CD4-positive, alpha-beta T cell treated with Interleukin-10 for 1 hour (primary cell): Measurements from ENCODE around the gene CARD19.
A peak's percentile ranks its signal among the peaks of the same experiment; 100 is the strongest.

ENCODE experiments used
- DNase-seq: peaks from one replicate; pipeline ENCODE4 v3.0.0-alpha.2; 2020

Gene CARD19

DNA sequence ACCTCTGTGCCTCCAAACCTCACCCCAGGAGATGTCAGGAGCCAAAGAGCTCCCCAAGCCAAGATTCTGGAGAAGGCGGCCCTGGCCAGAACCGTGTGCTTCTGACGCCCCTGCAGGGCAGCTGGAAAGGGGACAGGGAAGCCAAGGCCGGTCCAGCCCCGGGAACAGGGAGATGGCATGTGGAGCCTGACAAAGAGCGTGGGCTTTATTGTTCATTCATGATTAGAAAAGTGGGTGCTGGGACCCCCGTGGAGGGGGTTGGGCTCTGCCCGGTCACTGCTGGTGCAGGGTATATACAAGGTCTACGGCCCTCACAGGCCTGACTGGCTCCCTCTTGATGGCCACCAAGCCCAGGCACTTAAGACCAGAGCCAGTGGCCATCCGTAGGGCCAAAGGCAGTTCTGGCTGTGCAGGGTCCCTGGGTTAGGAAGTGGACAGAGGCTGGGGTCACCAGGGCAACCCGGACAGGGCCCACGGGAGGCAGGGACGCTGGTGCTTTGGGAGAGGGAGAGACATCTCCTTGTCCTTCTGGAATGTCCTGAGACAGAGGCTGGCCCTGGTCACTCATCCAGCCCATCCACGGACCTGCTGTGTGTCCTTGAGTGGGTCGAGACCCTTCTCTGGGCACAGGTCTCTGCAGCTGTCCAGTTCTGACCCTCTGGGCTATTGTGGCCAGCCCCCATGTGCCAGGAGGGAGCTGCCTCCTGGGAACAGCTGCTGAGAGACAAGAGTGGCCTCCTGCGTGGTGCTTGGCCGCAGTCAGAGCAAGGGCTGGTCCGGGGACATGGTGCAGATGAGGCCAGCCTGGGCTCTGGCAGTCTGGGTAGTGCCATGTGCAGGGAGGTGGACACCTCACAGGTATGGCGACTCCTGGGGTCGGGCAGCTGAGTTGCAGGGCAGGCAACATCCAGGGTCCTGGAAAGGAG, 25.6 kb downstream of the CARD19 start:
- no peak for DNase-seq

DNA sequence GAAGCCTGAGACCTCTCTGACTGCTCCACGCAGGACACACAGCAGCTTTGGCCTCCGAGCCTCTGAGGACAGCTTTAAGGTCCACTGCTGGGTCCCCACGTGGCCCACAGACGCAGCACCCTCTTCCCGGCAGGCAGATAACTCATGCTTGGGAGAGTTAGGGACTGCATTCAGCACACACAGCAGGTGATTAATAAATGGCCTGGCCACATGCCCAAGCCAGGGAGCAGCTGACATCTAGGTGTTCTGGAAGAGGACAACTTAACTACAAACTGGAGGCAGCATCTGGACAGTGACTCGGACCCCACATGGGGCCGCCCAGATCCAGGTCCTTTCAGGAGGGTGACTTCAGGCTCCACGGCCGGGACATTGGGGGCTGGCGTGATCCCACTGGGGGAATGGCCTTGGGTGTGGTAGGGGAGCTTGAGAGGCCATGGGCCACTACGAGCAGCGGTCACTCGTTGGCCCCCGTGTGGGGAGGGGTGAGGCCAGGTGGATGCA, 26.8 kb downstream of the CARD19 start:
- no peak for DNase-seq

DNA sequence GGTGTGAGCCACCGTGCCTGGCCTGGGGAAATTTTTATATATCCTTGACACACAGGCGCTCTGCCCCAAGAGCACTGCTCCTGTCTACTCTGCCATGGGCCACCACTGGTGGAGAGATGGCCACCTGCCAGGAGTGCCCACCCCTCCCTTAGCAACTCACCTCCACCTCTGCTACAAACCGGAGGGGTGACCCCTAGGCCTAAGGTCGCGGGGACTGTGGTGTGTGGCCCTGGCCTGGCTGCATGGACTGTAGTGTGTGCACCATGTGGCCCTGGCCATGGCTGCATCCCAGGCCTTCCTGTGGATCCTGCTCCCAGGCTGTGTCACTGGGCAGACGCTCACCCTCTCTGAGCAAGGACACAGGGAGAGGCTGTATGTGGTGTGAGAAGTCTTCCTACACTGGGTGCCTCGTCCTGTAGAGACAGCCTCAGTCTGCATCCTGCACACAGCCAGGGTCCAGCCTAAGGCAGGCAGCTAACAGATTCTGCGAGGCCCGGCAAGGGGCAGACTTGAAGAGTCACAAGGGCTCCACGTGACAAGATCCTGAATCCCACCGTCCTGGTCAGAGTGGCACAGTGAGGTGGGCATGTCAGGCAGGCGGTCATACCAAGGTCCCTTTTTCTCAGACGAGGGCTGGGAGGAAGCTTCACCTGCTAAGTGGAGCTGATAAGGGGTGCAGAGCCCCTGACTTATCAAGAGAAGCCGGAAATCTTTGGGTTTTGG, 27.7 kb downstream of the CARD19 start:
- DNase-seq: no peak

DNA sequence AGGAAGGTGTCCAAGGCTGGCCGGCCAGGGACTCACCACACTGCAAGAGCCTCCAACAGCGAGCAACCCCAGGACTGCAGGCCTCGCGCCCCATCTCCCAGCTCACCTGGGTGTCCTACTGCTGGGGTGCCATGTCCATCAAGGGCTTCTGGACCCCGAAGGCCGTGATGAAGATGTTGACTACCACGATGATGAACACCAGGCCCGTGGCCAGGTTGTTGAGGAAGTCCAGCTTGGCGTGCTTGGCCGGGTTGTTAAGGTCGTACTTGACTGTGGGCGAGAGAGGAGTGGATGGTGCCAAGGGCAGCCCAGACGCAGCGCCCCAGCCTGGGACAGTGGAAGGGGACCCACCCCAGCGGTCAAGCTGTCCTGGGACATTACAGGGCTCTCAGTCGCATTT, 28.8 kb downstream of the CARD19 start:
- no peak for DNase-seq

DNA sequence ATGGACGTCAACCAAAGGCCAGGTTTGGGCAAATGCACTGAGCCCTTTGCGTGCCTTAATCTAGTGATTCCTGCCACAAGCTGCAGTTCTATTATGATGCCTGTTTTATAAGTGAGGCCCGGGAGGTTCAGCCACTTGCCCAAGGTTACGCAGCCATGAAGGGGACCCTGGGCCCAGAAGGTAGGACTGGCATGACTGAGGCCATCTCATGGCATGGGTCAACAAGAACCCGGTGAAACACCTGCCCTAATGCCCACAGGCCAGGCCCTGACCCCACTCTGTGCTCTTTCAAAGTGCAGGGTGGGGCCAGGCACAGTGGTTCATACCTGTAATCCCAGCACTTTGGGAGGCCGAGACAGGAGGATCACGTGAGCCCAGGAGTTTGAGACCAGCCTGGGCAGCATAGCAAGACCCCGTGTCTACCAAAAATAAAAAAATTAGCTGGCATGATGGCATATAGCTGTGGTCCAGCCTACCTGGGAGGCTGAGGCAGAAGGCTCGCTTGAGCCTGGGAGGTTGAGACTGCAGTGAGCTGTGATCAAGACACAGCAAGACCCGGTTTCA, 29.4 kb downstream of the CARD19 start:
- no peak for DNase-seq

DNA sequence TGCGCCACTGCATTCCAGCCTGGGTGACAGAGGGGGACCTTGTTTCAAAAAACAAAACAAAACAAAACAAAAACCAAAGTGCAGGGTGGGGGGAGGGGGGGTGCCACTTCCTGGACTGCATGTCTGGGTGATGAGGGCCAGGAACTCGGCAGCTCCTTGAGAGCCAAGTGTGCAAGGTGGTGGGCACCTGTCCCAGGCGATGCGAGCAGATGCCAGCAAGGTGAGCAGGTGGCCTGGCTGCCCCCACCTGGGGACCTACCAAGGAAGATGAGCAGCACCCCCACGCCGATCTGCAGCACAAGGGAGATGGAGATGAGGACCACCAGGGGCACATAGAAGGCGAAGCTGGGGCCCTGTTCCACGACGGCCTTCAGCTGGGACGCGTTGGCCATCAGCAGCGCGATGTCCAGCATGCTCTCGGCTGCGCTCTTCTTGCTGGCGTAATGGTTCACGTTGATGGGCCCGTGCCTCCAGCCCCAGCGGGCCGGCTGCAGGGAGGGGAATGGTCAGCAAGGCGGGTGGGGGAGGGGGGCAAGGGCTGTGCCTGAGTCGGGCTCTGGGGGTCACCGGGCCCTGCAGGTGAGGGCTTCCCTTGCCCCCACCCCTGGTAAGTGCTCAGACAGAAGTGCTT, 30.2 kb downstream of the CARD19 start:
- peak; percentile 38 for DNase-seq

DNA sequence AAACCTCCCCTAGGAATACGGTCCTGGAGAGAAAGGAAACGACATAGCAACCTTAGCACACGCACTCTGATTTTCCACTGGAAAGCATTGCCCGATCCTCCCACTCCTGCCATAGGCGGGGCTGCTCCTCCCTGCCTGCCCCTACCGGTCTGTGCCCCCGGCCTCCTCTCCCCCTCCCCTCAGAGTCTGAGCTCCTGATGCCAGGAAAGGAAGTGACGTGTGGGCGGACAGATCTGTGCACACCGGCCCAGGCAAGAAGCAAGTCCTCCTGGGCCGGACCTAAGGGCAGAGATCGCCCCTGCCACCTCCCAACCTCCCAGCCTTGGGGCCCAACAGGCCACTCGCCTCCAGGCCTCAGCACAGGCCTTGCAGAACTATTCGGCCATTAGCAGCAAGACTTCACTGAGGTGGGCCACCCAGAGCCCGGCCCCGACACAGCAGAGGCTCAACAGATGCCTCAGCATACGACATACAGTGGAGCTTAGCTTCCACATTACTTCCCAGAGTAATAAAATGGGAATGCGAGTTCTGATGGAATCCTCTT, 30.9 kb downstream of the CARD19 start:
- DNase-seq: no peak

DNA sequence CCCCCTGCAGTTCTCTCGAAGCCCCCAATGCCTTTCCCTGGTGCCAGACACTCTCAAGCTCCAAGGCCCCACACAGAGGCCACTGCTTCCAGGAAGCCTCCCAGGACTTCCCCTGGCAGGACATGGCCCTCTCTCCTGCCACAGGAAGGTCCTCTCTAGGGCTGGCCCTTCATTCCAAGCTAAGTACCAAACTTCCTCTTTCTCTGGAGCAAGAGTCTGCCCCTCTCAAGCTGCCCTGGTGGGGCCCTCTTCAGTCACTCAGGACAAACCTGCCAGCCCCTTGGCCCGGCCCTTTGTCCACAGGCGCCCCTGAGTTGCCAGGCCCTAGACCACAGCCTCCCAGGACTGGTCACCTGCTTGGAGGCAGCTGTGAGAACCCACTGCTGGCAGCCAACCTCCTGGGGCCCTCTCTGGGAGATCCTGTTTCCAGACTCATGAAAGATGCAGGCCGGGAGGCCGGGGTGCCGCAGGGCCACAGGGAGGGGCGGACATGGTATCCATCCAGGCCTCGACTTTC, 31.4 kb downstream of the CARD19 start:
- no peak for DNase-seq

DNA sequence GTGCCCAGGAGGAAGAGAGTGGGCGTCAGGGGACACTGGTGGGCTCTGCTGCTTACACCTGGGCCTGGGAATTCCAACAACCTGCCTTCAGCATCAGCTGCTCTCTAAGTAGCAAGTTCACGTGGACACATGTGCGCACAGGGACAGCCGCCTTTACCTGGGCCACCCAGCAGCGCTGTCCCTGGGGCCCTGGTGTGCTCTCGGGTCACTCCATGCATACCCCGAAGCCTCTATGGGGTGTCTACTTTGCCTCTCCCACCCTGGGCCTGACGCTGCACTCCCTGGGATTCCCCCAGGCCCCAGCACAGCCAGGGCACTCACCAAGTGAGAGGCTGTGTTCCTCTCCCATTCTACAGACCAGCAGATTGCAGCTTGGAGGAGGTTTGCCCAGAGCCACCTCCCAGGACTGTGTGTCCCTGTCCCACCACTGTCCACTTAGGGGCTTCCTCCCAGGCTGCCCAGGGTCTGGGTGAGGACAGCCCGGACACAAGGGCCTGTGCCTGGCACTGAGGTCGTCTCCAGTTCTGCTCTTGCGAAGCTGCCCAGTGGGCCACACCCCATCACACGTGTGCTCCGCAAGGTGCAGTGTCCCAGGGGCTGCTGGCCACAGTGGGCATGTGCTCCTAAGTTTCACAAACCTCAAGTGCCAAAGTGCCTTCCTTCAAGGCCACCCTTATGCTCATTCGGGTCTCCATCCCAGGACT, 32.1 kb downstream of the CARD19 start:
- DNase-seq: no peak

DNA sequence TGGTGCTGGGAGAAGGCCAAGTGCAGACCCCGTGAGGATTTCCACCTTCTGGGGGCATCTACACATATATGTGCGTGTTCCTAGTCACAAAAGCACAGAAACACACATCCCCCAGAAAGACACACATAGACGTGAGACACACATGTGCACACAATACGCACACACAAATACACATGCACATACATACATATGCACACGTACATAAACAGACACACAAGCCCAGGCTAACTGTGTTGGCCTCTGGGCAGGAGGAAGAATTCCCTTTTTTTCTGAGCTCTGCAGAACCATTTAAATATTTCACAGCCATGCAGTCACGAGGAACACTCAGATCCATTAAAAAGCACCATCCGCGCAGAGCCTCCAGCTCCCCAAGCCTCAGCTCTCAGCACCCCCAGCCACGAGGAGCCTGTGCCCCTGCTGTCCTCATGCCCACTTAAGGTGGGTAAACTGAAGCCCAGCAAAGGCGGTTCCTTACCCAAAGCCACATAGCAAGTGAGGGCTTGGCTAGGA, 32.8 kb downstream of the CARD19 start:
- no peak for DNase-seq

DNA sequence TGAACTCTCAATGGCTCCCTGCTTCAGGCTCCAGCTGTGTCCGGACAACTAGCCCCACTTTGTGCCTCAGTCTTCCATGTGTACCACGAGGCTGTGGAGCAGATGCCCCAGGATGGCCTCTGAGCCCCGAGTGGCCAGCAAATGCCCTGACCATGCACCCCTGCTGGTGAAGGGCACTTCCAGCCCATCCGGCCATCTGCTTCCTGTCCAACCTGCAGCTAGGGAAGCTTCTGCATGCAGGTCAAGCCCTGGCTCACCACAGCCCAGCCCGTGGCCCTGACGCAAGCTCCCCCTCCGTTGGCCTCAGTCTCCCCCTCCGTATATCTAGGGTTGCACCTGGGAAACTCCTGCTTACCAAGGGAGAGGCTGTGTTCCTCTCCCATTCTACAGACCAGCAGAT, 33.3 kb downstream of the CARD19 start:
- DNase-seq: no peak

DNA sequence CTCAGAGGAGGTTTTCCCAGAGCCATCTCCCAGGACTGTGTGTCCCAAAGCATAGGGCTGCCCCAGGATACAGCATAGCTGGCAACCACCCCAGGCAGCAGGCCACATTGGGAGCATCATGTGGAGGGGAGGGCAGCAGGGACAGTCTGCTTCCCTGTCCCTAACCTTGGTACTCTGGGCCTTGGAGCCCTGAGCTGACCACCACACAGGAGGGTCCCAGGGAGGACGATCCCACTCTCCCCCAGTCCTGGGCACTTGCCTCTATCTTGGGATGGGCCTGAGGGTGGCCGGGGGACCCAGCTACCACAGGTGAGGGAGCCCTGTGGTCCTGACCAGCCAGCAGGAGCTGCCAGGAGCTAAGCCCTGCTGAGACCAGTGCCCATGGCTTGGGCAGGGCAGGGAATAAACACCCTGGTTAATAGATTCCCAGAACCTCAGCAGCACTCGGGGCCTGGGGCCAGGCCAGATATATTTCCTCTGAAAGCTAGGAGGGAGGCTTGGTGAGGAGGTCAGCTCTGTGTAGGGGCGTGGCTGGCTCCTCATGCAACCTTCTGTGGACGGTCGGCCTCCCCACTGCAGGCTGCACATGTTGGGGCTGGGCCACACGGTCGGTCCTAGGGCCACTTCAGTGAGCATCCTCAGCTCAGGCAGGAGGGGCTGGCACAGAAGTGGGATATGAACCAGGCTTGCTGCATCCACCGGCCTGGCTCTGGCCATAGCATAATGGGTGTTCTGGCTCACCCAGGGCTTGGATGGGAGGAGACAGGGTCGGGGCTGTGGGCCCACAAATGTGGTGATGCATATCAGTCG, 33.9 kb downstream of the CARD19 start:
- DNase-seq: no peak

DNA sequence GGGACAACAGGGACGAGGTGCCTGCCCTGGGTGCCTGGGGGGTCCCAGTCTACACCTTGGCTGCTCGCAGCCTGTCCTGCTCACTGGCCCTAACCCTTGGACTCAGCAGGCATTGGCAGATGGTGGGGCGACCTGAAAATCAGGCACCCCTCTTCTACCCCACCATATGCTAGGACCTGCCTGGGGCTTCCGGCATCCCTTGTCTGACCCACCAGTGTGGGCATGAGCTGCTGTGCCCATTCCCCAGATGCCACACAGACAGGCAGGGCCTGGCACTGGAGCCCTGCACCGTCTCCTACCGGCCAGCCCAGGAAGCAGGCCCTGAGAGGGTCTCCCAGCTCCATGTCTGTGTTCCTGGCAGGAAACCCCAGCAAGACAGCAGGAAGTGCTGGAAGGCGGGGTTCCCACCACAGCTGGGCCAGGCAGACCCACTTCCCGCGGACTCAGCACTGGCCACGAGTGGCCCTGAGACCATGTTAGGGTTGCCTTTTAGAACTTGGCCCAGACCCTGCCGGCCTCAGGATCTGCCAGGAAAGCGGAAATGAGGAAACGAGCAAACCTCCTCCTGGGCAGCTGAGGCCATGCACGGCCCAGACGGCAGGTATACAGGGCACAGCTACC, 35.0 kb downstream of the CARD19 start:
- no peak for DNase-seq

DNA sequence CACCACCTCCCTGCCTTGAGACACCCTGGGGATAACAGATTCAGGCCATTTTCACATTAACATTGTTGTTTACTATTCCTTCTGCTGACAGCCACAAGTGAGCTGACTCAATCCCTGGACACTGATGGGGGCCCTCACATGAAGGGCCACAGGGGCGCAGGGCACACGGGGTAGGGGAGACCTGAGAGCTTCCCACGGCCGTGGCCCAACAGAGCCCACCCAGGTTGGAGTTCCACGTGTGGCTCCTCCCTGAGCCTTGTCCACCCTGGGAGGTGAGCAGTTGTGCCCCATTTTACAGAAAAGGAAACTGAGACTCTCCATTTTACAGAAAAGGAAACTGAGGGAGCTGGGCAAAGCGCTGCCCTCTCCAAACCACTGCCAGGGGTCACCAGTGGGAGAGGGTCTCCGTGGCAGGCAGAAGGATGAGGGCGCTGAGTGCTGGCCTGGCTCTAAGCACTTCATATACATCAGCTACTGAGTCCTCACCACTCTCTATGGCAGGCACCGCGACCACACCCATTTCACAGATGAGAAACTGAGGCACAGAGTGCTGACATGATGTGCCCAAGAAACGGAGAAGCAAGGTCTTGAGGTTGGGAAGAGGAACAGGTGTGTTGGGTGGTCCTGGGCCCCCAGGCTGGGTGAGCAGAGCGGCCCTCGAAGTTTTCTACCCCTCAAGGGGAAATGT, 35.7 kb downstream of the CARD19 start:
- DNase-seq: no peak

DNA sequence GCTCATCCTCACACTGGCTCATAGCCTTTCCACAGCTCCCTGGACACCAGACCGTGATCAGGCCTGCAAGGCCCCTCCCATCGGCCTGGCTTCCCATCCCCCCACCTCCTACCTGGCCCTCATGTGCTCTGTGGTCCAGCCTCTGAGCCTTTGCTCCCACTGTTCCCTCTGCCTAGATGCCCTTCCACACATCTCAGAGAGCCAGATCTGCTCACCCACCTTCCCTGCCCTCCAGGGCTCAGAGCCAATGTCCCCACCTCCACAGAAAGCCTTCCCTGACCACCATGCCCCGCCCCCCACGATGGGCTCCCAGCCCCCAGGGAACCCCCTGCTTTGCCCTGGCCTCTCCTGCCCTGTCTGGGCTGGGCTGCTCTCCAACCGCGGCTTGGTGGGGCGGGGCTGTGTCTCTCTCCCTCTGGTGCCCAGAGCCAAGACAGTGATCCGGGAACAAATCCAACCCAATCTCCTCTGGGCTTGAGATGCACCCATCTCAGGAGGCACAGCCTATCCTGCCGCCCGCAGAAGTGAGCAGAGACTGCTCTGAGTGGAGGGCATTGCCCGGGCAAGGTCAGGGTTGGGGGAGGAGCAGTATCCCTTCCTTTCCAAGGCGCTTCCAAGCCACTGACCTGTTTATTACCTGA, 36.4 kb downstream of the CARD19 start:
- DNase-seq: no peak

DNA sequence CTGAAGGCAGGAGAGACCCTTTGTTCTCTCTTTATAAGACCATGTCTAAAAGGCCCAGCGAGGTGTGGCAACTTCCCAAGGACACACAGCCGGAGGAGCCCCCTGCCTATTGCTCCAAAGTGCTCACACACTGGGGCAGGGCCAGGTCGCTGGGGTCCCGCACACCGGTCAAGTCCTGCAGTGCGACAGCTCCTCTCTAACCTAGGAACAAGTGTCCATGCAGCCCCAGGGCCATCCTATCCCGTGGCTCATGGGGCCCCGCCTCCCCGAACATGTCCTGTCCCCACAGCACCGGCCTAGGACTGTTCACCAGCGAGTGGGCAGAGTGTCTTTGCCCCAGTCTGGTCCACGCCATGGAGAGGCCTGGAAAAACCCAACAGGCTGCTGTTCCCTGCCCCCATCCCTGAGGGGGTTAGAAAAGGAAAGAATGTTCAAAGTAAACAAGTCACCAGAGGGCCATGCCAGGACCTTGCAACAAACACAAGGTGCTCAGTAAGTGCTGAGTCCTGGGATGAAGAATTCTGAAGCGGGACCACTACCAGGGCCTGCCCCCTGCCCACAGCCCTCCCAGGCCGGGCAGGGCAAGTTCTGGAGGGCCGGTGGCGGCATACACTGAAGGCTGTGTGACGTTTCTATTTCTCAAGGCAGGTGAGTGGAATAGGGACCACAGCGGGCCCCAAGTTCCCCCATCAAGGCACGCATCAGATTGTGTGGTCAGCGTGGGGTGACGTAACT, 37.1 kb downstream of the CARD19 start:
- DNase-seq: peak; percentile 73

DNA sequence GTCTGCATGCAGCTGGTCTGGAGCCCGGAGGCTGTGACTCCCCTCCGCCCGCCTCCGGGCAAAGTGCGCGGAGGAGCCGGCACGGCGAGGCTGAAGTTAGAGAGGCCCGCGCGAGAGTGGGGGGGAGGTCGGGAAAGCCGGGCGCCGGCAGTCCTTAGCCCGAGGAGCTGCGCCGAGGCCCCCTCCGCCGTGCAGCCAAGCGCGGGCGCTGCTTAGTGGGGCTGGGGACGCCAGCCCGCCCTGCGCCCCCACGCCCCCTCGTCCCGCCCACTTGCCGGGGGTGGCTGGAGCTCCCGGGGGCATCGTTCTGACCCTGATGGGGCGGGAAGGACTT, 37.6 kb downstream of the CARD19 start:
- DNase-seq: no peak

DNA sequence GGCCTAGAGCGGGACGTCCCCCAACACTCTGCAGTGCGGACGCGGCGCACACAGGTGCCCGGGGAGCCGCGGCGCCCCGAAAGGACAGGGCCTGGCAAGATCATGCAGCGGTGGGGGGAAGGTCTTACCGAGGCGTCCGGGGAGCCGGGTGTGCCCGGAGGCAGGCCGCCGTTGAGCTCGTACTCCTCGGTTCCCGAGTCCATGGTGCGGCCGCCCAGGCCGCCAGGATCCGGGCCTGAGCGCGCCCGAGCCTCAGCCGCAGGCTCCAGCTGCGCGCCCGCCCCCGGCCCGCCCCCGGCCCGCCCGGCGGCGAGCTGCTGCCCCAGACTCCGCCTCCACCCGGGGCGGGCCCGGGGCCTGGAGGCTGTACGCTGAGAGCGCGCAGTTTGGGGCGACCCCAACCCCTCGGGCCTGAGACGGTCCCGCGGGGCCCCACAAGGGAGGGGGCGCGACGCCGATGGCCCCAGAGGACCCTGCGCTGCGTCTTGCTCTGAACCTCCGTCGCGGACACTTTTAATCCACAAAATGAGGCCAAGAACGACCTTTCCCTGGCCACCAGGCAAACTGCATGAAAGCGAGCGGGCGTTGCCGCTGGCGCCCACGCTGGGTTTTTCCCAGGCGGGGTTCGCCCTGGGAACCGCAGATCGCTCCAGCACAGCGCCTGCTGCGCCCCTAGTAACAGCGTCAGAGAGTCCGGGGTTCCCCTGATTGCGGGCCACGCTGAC, 38.2 kb downstream of the CARD19 start, which contains the start of gene NINJ1:
Gene NINJ1 (minus strand): TSS at position 237 of the 725 bp plus-strand sequence. CDS start 34 bp downstream, at position 203.
- peak; percentile 92 for DNase-seq
